Activated CD4-positive, alpha-beta T cell treated with anti-CD3 and anti-CD28 coated beads, Interleukin-2, amount 10 ng/mL, durations not matched to agents 24 days and 14 days (primary cell): Measurements from ENCODE around the gene ITGBL1. TPM values are rescaled to one million over a fixed set of nuclear protein-coding genes. Genes with fewer than 3 reads are reported as not detected.
"Not testable (repeated sequence)": the region's sequence is repeated elsewhere in the genome, so short reads cannot be mapped to it uniquely, and the experiment has no call there.

ENCODE experiments used
- DNase-seq: peaks from one replicate; pipeline ENCODE4 v3.0.0; 2022
- H3K27ac Mint-ChIP-seq: one replicate; pipeline ENCODE4 v1.8.0; 2022; ENCODE audit warnings: mild to moderate bottlenecking, mixed read lengths
- H3K27me3 Mint-ChIP-seq: one replicate; pipeline ENCODE4 v1.8.0; 2022; ENCODE audit warnings: mixed read lengths
- H3K36me3 Mint-ChIP-seq: one replicate; pipeline ENCODE4 v1.8.0; 2022; ENCODE audit warnings: low read depth, mild to moderate bottlenecking, mixed read lengths
- H3K4me1 Mint-ChIP-seq: one replicate; pipeline ENCODE4 v1.8.0; 2021; ENCODE audit warnings: mixed read lengths
- H3K4me3 Mint-ChIP-seq: one replicate; pipeline ENCODE4 v1.8.0; 2022; ENCODE audit warnings: mild to moderate bottlenecking, moderate library complexity, mixed read lengths
- H3K9me3 Mint-ChIP-seq: one replicate; pipeline ENCODE4 v1.8.0; 2021; ENCODE audit warnings: mixed read lengths
- intact Hi-C: fragments of 100-400 bp; cut with micrococcal nuclease; formaldehyde crosslinking; loops from one replicate; pipeline ENCODE4 v1.15.1; 2023
- total RNA-seq: library from RNA; stranded (reverse); gene quantifications from 2 replicates; pipeline ENCODE4 v1.2.3, GENCODE V29; 2022

ITGBL1 gene
- total RNA-seq, 1 donor from 2014 or later, result not detected

DNA sequence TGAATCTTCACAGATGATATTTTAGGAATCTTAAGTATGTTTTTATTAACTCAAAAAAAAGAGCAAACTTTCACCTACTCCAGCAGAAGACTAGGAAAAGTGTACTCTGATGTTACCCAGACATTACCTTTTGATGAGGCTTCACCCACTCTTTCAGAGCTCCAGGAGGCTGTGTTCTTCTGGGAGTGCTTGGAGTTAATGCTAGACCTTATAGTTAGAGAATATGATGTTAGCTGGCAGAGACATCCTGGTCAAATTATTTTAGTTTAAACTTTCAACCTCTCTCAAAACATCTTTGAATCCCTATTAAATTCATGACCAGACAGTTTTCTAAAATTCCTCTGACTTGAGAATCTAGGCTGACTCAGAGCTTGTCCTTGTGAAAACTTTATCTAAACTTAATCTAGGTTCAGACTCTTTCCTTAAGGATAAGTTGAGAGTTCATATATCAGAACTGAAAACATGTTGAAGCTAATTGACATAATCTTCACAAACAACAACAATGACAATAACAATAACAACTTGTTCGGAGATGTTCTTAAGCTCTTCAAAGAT, 82.8 kb downstream of the ITGBL1 start:
- DNase-seq, result no peak
- intact Hi-C loops, result no loop called here
- Mint-ChIP-seq H3K36me3 (no peaks in the 10 kb centered on the region), H3K9me3 (no peaks in the 10 kb centered on the region), H3K4me1 (no peaks in the 10 kb centered on the region), H3K4me3 (no peak overlapping the region), H3K27me3 (peaks cover 4% of the 10 kb centered on the region), H3K27ac (no peak overlapping the region)

DNA sequence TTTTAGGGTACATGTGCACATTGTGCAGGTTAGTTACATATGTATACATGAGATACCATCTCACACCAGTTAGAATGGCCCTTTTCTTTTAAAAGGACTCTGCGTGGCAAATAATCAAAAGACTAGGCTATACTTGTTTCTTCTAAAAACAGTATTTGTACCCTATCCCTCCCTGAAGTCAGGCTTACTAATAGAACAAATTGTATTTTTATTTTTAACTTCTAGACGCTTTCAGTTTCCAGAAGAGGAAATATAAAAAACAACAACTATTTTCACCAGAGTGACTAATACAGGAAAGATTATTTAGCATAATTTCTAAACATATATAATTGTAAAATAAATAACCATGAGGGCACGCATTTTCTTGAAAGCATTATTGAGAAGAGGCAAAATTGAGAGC, 83.6 kb downstream of the ITGBL1 start:
- peaks cover 4% of the 10 kb centered on the region for H3K27me3 Mint-ChIP-seq
- H3K4me1 Mint-ChIP-seq, result no peaks in the 10 kb centered on the region
- H3K9me3 Mint-ChIP-seq, result no peaks in the 10 kb centered on the region
- no peak for DNase-seq
- no peaks in the 10 kb centered on the region for H3K36me3 Mint-ChIP-seq
- intact Hi-C loops, result no loop called here
- H3K4me3 Mint-ChIP-seq, result no peak overlapping the region
- no peak overlapping the region for H3K27ac Mint-ChIP-seq

DNA sequence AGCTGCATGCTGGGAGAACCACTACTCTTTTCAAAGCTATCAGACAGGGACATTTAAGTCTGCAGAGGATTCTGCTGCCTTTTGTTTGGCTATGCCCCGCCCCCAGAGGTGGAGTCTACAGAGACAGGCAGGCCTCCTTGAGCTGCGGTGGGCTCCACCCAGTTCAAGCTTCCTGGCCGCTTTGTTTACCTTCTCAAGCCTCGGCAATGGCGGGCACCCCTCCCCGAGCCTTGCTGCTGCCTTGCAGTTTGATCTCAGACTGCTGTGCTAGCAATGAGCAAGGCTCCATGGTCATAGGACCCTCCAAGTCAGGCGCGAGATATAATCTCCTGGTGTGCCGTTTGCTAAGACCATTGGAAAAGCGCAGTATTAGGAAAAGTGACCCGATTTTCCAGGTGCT, 92.1 kb downstream of the ITGBL1 start:
- DNase-seq, H3K27ac Mint-ChIP-seq, intact Hi-C loops, H3K9me3 Mint-ChIP-seq, H3K27me3 Mint-ChIP-seq, H3K36me3 Mint-ChIP-seq, H3K4me3 Mint-ChIP-seq, H3K4me1 Mint-ChIP-seq: not testable (repeated sequence)

- no peaks in the 10 kb centered on the region for H3K9me3 Mint-ChIP-seq
- H3K4me1 Mint-ChIP-seq, result no peaks in the 10 kb centered on the region
- no peak overlapping the region for H3K27ac Mint-ChIP-seq
- intact Hi-C loops, result no loop called here
- H3K27me3 Mint-ChIP-seq, result no peaks in the 10 kb centered on the region
- no peaks in the 10 kb centered on the region for H3K36me3 Mint-ChIP-seq
- no peak for DNase-seq
- no peak overlapping the region for H3K4me3 Mint-ChIP-seq
These were observed 92.5 kb downstream of the ITGBL1 start for GRCh38 chr13:101544979-101545378.

GRCh38 chr13:101545521-101545920, 93.0 kb downstream of the ITGBL1 start:
- DNase-seq, result no peak
- Mint-ChIP-seq H3K4me1 (no peaks in the 10 kb centered on the region), H3K9me3 (no peaks in the 10 kb centered on the region), H3K36me3 (no peaks in the 10 kb centered on the region), H3K4me3 (no peak overlapping the region), H3K27ac (no peak overlapping the region), H3K27me3 (no peaks in the 10 kb centered on the region)
- intact Hi-C loops, result no loop called here

GRCh38 chr13:101552286-101552685, 99.8 kb downstream of the ITGBL1 start:
- intact Hi-C loops, result no loop called here
- Mint-ChIP-seq H3K4me3 (no peak overlapping the region), H3K27me3 (peaks cover 2% of the 10 kb centered on the region), H3K9me3 (no peaks in the 10 kb centered on the region), H3K4me1 (no peaks in the 10 kb centered on the region), H3K36me3 (no peaks in the 10 kb centered on the region), H3K27ac (no peak overlapping the region)
- DNase-seq, result no peak

DNA sequence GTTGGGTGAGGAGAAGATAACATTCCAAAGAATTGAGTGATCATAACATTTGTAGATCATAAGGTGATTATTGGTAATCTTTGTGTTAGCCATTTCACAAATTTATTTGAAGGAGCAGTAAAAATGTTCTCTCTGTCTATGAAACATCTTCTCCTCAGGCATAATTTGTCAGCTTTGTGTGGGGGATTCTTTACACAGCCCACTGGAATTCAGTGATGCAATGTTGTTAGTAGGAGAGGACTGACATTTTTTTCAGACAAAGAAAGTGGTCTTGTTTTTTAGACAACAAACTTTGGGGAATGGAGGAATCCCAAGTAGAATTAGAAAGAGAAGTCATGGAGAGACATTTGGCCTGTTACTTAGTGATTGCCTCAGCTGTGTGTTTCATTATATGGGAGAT, 100.3 kb downstream of the ITGBL1 start:
- H3K36me3 Mint-ChIP-seq, result no peaks in the 10 kb centered on the region
- no peak for DNase-seq
- H3K4me1 Mint-ChIP-seq, result no peaks in the 10 kb centered on the region
- H3K27me3 Mint-ChIP-seq, result peaks cover 2% of the 10 kb centered on the region
- intact Hi-C loops, result no loop called here
- no peaks in the 10 kb centered on the region for H3K9me3 Mint-ChIP-seq
- H3K4me3 Mint-ChIP-seq, result no peak overlapping the region
- no peak overlapping the region for H3K27ac Mint-ChIP-seq

DNA sequence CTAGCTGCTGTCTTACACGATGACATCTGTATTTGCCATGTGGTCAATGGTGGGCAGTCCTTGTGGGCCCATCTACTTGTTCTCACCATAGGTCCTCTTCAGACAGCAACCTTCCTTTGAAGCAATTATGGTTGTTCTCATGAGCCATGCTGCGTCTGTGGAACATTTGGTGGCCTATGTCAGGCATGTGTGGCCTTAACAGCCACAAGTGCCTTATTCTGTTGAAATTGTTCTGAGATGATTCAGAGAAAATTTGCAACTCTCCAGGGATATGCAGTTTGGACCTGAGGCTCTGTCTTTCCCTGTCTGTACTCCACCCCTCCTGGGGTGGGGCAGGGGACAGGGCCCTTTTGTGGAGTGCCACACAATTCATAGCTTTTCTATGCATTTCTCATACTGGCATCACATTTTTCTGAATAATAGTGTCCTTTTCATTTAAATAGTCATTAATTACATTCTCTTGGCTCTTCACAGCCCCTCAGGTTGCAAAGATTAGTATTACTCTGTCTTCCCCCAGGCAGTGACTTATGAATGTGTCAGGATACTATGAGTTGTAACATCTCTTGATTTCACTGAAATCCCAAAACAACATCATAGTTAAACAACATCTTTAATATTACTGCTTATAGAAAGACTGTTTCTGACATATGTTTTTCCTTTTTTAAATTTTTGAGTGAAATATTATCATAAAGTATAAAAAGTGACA, 102.1 kb downstream of the ITGBL1 start:
- DNase-seq, result no peak
- no peaks in the 10 kb centered on the region for H3K36me3 Mint-ChIP-seq
- no peaks in the 10 kb centered on the region for H3K4me1 Mint-ChIP-seq
- H3K27ac Mint-ChIP-seq, result no peak overlapping the region
- peaks cover 3% of the 10 kb centered on the region for H3K27me3 Mint-ChIP-seq
- intact Hi-C loops, result no loop called here
- H3K9me3 Mint-ChIP-seq, result no peaks in the 10 kb centered on the region
- H3K4me3 Mint-ChIP-seq, result no peak overlapping the region

- Mint-ChIP-seq H3K9me3 (no peaks in the 10 kb centered on the region), H3K27me3 (peaks cover 3% of the 10 kb centered on the region), H3K4me1 (no peaks in the 10 kb centered on the region), H3K27ac (no peak overlapping the region), H3K4me3 (no peak overlapping the region), H3K36me3 (no peaks in the 10 kb centered on the region)
- no peak for DNase-seq
- intact Hi-C loops, result no loop called here
These were observed 103.1 kb downstream of the ITGBL1 start for GRCh38 chr13:101555610-101556009.

- no peaks in the 10 kb centered on the region for H3K36me3 Mint-ChIP-seq
- H3K27ac Mint-ChIP-seq, result no peak overlapping the region
- no peak overlapping the region for H3K4me3 Mint-ChIP-seq
- no peaks in the 10 kb centered on the region for H3K9me3 Mint-ChIP-seq
- DNase-seq, result no peak
- H3K27me3 Mint-ChIP-seq, result peaks cover 10% of the 10 kb centered on the region
- H3K4me1 Mint-ChIP-seq, result no peaks in the 10 kb centered on the region
- intact Hi-C loops, result no loop called here
These were observed 104.2 kb downstream of the ITGBL1 start for GRCh38 chr13:101556676-101557123.

DNA sequence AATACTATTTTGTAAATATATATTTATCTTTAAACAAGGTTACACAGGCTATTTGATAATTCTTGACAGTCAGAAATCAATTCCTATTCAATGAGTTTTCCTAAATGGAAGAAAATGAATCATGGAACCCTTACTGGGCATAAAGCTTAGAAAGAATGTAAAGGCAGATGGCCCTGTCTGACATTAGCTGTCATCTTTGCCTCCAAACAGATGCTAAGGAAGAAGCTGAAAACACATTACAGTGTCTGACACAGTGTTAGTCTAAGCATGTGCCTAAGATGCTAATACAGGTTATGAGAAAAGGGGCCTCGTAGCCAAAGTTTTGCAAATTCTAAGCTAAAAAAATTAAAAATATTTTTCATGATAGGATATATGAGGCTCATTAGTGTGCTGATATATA, 112.8 kb downstream of the ITGBL1 start:
- DNase-seq, result no peak
- no peak overlapping the region for H3K4me3 Mint-ChIP-seq
- H3K27me3 Mint-ChIP-seq, result peaks cover 10% of the 10 kb centered on the region
- intact Hi-C loops, result no loop called here
- H3K27ac Mint-ChIP-seq, result no peak overlapping the region
- H3K36me3 Mint-ChIP-seq, result no peaks in the 10 kb centered on the region
- no peaks in the 10 kb centered on the region for H3K4me1 Mint-ChIP-seq
- no peaks in the 10 kb centered on the region for H3K9me3 Mint-ChIP-seq

DNA sequence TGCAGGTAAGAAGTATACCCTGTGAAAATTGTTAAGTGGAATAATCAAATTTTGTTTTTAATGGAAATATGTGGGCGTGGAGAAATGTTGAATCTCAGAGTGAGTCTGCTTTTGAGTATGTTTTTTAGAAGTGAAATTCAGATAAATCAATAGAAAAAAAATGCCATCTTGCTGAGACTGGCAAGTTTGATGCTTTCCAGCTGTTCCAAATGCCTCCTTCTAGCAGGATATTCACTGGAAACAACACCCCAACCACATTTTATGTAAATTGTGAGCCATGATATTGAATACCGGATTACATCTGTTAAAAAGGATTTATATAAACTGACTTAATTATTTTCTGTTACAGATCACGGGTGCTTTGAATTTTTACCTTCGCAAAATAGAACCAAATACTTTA, 115.4 kb downstream of the ITGBL1 start:
- H3K27ac Mint-ChIP-seq, result no peak overlapping the region
- H3K4me1 Mint-ChIP-seq, result no peaks in the 10 kb centered on the region
- intact Hi-C loops, result no loop called here
- H3K4me3 Mint-ChIP-seq, result no peak overlapping the region
- no peaks in the 10 kb centered on the region for H3K9me3 Mint-ChIP-seq
- no peaks in the 10 kb centered on the region for H3K27me3 Mint-ChIP-seq
- H3K36me3 Mint-ChIP-seq, result no peaks in the 10 kb centered on the region
- no peak for DNase-seq

DNA sequence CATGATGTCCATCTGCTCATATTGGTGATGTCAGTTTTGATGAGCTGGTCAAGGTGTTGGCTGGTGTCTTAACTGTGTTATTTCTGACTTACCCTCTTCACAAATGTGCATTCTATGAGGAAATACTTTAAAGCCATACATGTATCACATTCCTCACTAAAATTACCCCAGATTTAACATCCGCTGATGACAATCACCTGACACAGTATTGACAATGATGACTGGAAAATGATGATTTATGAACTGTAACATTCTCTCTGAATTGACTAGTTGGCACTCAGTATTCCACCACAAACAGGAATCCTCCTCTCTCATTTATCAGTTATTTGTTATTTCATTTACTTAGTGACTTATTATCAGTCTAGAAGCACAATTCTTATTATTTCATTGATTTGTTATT, 117.3 kb downstream of the ITGBL1 start:
- no peak for DNase-seq
- no peaks in the 10 kb centered on the region for H3K36me3 Mint-ChIP-seq
- intact Hi-C loops, result no loop called here
- no peaks in the 10 kb centered on the region for H3K27me3 Mint-ChIP-seq
- no peaks in the 10 kb centered on the region for H3K4me1 Mint-ChIP-seq
- H3K4me3 Mint-ChIP-seq, result no peak overlapping the region
- no peaks in the 10 kb centered on the region for H3K9me3 Mint-ChIP-seq
- no peak overlapping the region for H3K27ac Mint-ChIP-seq

DNA sequence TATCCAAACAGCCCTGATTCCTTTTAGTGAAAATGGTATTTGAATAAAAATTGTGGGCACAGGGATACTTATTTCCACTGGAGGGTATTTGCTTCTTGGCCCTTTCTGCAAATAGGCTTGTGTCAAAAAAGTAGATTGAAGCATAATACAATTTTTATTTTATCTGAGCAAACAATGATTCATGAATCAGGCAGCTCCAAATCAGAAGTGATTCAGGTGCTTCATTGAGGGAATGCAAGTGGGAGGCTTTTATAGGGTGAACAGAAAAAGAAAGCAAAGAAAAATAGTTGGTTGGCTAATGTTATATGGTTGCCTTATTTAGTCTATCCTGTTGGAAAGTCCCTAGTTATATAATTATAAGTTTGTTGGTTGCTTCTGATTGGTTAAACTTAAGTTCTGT, 117.9 kb downstream of the ITGBL1 start:
- intact Hi-C loops, result no loop called here
- no peak for DNase-seq
- Mint-ChIP-seq H3K27ac (no peak overlapping the region), H3K4me1 (no peaks in the 10 kb centered on the region), H3K4me3 (no peak overlapping the region), H3K9me3 (no peaks in the 10 kb centered on the region), H3K36me3 (no peaks in the 10 kb centered on the region), H3K27me3 (no peaks in the 10 kb centered on the region)

- H3K36me3 Mint-ChIP-seq, result no peaks in the 10 kb centered on the region
- DNase-seq, result no peak
- no peak overlapping the region for H3K27ac Mint-ChIP-seq
- H3K9me3 Mint-ChIP-seq, result no peaks in the 10 kb centered on the region
- no peaks in the 10 kb centered on the region for H3K4me1 Mint-ChIP-seq
- intact Hi-C loops, result no loop called here
- no peaks in the 10 kb centered on the region for H3K27me3 Mint-ChIP-seq
- no peak overlapping the region for H3K4me3 Mint-ChIP-seq
These were observed 120.0 kb downstream of the ITGBL1 start for GRCh38 chr13:101572456-101572855.
